Measurements from ENCODE around the gene OR9G4. TPM values are rescaled to one million over a fixed set of nuclear protein-coding genes. Genes with fewer than 3 reads are reported as not detected.

The OR9G4 gene
- total and polyA plus RNA-seq, 9 donors = not detected

GRCh38 chr11:56764976-56765375 lies 16.5 kb upstream of the OR9G4 start:
- Histone ChIP-seq H3K27me3 (no peaks in the 10 kb centered on the region), H3K4me1 (ENCODE audit: insufficient read depth) (no peaks in the 10 kb centered on the region), H3K9me3 (no peaks in the 10 kb centered on the region), H3K4me3 (no peak overlapping the region), H3K27ac (no peak overlapping the region), H3K36me3 (no peaks in the 10 kb centered on the region)
- intact Hi-C loops (cut with DNase I) = no loop called here
- WGBS, 3 donors = 80 to 89% (median 80%) methylated on average over 4 of the region's 4 CpGs
- DNase-seq = no peak
- TF ChIP-seq POLR2A (IDR thresholded peaks at IDR 0.05) (no peak), CTCF (IDR thresholded peaks at IDR 0.05) (no peak), EP300 (IDR thresholded peaks at IDR 0.05) (no peak)

- no peaks in the 10 kb centered on the region for H3K9me3 ChIP-seq
- no peaks in the 10 kb centered on the region for H3K36me3 ChIP-seq
- H3K4me3 ChIP-seq = no peak overlapping the region
- no peak overlapping the region for H3K27ac ChIP-seq
- intact Hi-C loops (cut with DNase I) = no loop called here
- H3K4me1 ChIP-seq (ENCODE audit: insufficient read depth) = no peaks in the 10 kb centered on the region
- WGBS, 3 donors = 84 to 90% (median 86%) methylated on average over 5 of the region's 5 CpGs
- TF ChIP-seq CTCF (IDR thresholded peaks at IDR 0.05) (no peak), POLR2A (IDR thresholded peaks at IDR 0.05) (no peak), EP300 (IDR thresholded peaks at IDR 0.05) (no peak)
- no peaks in the 10 kb centered on the region for H3K27me3 ChIP-seq
- no peak for DNase-seq
Measured at GRCh38 chr11:56751480-56751879, 3.0 kb upstream of the OR9G4 start.

GRCh38 chr11:56750190-56750589 lies 1.7 kb upstream of the OR9G4 start:
- Histone ChIP-seq H3K27ac (no peak overlapping the region), H3K36me3 (no peaks in the 10 kb centered on the region), H3K4me3 (no peak overlapping the region), H3K9me3 (no peaks in the 10 kb centered on the region), H3K27me3 (no peaks in the 10 kb centered on the region), H3K4me1 (ENCODE audit: insufficient read depth) (no peaks in the 10 kb centered on the region)
- 88 to 91% (median 89%) methylated on average over 5 of the region's 5 CpGs for WGBS, 3 donors
- intact Hi-C loops (cut with DNase I) = no loop called here
- TF ChIP-seq EP300 (IDR thresholded peaks at IDR 0.05) (no peak), CTCF (IDR thresholded peaks at IDR 0.05) (no peak), POLR2A (IDR thresholded peaks at IDR 0.05) (no peak)
- no peak for DNase-seq

- intact Hi-C loops (cut with DNase I) = no loop called here
Measured at GRCh38 chr11:56740886-56741285, 7.6 kb downstream of the OR9G4 start.

More at GRCh38 chr11:56740886-56741285, 7.6 kb downstream of the OR9G4 start:
- no peak overlapping the region for H3K4me3 ChIP-seq
- H3K9me3 ChIP-seq = no peaks in the 10 kb centered on the region
- 69 to 82% (median 72%) methylated on average over 4 of the region's 4 CpGs for WGBS, 3 donors
- no peak for DNase-seq
- no peak overlapping the region for H3K27ac ChIP-seq
- H3K27me3 ChIP-seq = no peaks in the 10 kb centered on the region
- no peaks in the 10 kb centered on the region for H3K36me3 ChIP-seq
- TF ChIP-seq EP300 (IDR thresholded peaks at IDR 0.05) = no peak
- no peak for TF ChIP-seq POLR2A (IDR thresholded peaks at IDR 0.05)
- no peak for TF ChIP-seq CTCF (IDR thresholded peaks at IDR 0.05)
- H3K4me1 ChIP-seq (ENCODE audit: insufficient read depth) = no peaks in the 10 kb centered on the region

Measured in ovary (tissue), 9 donors.